Liver (tissue), 9 donors: Measurements from ENCODE around the gene KCNQ1. TPM values are rescaled to one million over a fixed set of nuclear protein-coding genes. Genes with fewer than 3 reads are reported as not detected.

Experiments
- DNase-seq: peaks from one replicate; pipeline ENCODE4 v3.0.0-alpha.2; 2017; ENCODE audit warnings: low spot score
- H3K27ac ChIP-seq, 2 donors: one replicate each; pipeline ENCODE4 v1.7.0; 2013; ENCODE audit warnings: inconsistent platforms in 2 of 2, low read length in 2 of 2, control low read depth in 1 of 2, low read depth in 1 of 2, mild to moderate bottlenecking in 1 of 2
- H3K27me3 ChIP-seq, 4 donors: one replicate each; pipeline versions ENCODE4 v1.6.1 to v1.7.0; 2013; ENCODE audit warnings: low read length in 3 of 4, inconsistent platforms in 1 of 4, mild to moderate bottlenecking in 1 of 4, moderate library complexity in 1 of 4; ENCODE audit not compliant: control insufficient read depth in 4 of 4, insufficient read depth in 4 of 4
- H3K36me3 ChIP-seq, 4 donors: one replicate each; pipeline versions ENCODE4 v1.6.1 to v1.7.0; 2013; ENCODE audit warnings: low read length in 3 of 4, mild to moderate bottlenecking in 3 of 4, low read depth in 1 of 4, moderate library complexity in 1 of 4; ENCODE audit not compliant: control insufficient read depth in 4 of 4, insufficient read depth in 3 of 4
- H3K4me1 ChIP-seq, 4 donors: one replicate each; pipeline versions ENCODE4 v1.6.1 to v1.7.0; 2013; ENCODE audit warnings: low read length in 3 of 4, mild to moderate bottlenecking in 3 of 4, moderate library complexity in 1 of 4; ENCODE audit not compliant: control insufficient read depth in 4 of 4, insufficient read depth in 4 of 4
- H3K4me3 ChIP-seq, 3 donors: one replicate each; pipeline versions ENCODE4 v1.6.1 to v1.7.0; 2013; ENCODE audit warnings: low read length in 3 of 3, control low read depth in 1 of 3, low read depth in 1 of 3, mild to moderate bottlenecking in 1 of 3
- H3K9ac ChIP-seq, 2 donors: one replicate each; pipeline ENCODE4 v1.7.0; 2013; ENCODE audit warnings: low read length in 2 of 2, mild to moderate bottlenecking in 2 of 2, moderate library complexity in 2 of 2, control low read depth in 1 of 2, low read depth in 1 of 2
- H3K9me3 ChIP-seq, 4 donors: one replicate each; pipeline versions ENCODE4 v1.6.1 to v1.7.0; 2013; ENCODE audit warnings: low read length in 3 of 4; ENCODE audit not compliant: control insufficient read depth in 4 of 4
- ATF3 ChIP-seq: IDR thresholded peaks from 2 replicates; pipeline ENCODE4 v1.6.1; 2016; ENCODE audit warnings: antibody characterized with exemption
- CTCF ChIP-seq: fragments of 150-350 bp; IDR thresholded peaks from 2 replicates; pipeline ENCODE4 v1.5.1; 2017; ENCODE audit warnings: improper control_type of control experiment, low read depth, low read length; ENCODE audit not compliant: missing input control
- EGR1 ChIP-seq, 2 donors: IDR thresholded peaks; 2 replicates each; pipeline ENCODE4 v1.6.1; 2016 to 2018; ENCODE audit warnings: antibody characterized with exemption in 2 of 2, low read depth in 2 of 2
- FOXA1 ChIP-seq: IDR thresholded peaks from 2 replicates; pipeline ENCODE4 v1.6.1; 2016; ENCODE audit warnings: antibody characterized with exemption
- GABPA ChIP-seq, 2 donors: IDR thresholded peaks in 1 of 2; conservative IDR thresholded peaks in 1 of 2; 2 replicates each; pipeline ENCODE4 v1.6.1; 2016; ENCODE audit warnings: antibody characterized with exemption in 2 of 2, mild to moderate bottlenecking in 1 of 2, moderate library complexity in 1 of 2
- HNF4A ChIP-seq, 2 donors: conservative IDR thresholded peaks; 2 replicates each; pipeline ENCODE4 v1.6.1; 2016; ENCODE audit warnings: antibody characterized with exemption in 2 of 2, mild to moderate bottlenecking in 2 of 2
- JUND ChIP-seq, 2 donors: IDR thresholded peaks; 2 replicates each; pipeline ENCODE4 v1.6.1; 2016; ENCODE audit warnings: antibody characterized with exemption in 2 of 2
- MAX ChIP-seq: IDR thresholded peaks from 2 replicates; pipeline ENCODE4 v1.6.1; 2016; ENCODE audit warnings: antibody characterized with exemption
- NR2F2 ChIP-seq: IDR thresholded peaks from 2 replicates; pipeline ENCODE4 v1.6.1; 2016; ENCODE audit warnings: antibody characterized with exemption
- REST ChIP-seq: IDR thresholded peaks from 2 replicates; pipeline ENCODE4 v1.6.1; 2016; ENCODE audit warnings: antibody characterized with exemption, mild to moderate bottlenecking
- RXRA ChIP-seq, 2 donors: IDR thresholded peaks; 2 replicates each; pipeline ENCODE4 v1.6.1; 2017 to 2018; ENCODE audit warnings: antibody characterized with exemption in 2 of 2, mild to moderate bottlenecking in 1 of 2
- SP1 ChIP-seq: IDR thresholded peaks from 2 replicates; pipeline ENCODE4 v1.6.1; 2018; ENCODE audit warnings: antibody characterized with exemption, mild to moderate bottlenecking
- TAF1 ChIP-seq: conservative IDR thresholded peaks from 2 replicates; pipeline ENCODE4 v1.6.1; 2016; ENCODE audit warnings: antibody characterized with exemption, mild to moderate bottlenecking
- YY1 ChIP-seq: IDR thresholded peaks from 2 replicates; pipeline ENCODE4 v1.6.1; 2016; ENCODE audit warnings: antibody characterized with exemption, mild to moderate bottlenecking
- ZBTB33 ChIP-seq: IDR thresholded peaks from 2 replicates; pipeline ENCODE4 v1.6.1; 2016; ENCODE audit warnings: antibody characterized with exemption
- WGBS: extraction: QIAGEN DNeasy Blood & Tissue Kit; methylation state at CpG from one replicate; pipeline ENCODE4 v1.1.7; 2013; 5-methylcytosine and 5-hydroxymethylcytosine counted together
- polyA plus RNA-seq, 2 donors: library from polyadenylated mRNA; stranded (reverse) in 1 of 2; unstranded in 1 of 2; fragments of 200-250 nt in 1 of 2; fragments of >200 nt in 1 of 2; fragmentation: Nextera tagmentation in 1 of 2; extraction: Ambion mirVana in 1 of 2; gene quantifications; one replicate each; pipeline versions ENCODE4 v1.2.1 to v1.2.3, GENCODE V29; 2013 to 2015
- total RNA-seq, 2 donors: library from RNA; depleted of rRNA; stranded (reverse); fragments of >200 nt; gene quantifications; one replicate each; pipeline ENCODE4 v1.2.3, GENCODE V29; 2014
- donor health status: healthy.
- donor health status: healthy.
- donor health status: healthy.
- donor health status: healthy.
- donor health status: healthy.

KCNQ1 gene
- total and polyA plus RNA-seq, 4 donors: 0.31 to 2.2 (median 1.5) TPM

GRCh38 chr11:2805388-2806056, 360.7 kb downstream of the KCNQ1 start (continued):
- TF ChIP-seq MAX: no peak
- no peak for TF ChIP-seq EGR1 (IDR thresholded peaks at IDR 0.05; ENCODE audit: low read depth in 2 of 2)
- no peak for TF ChIP-seq SP1
- no peak for TF ChIP-seq ZBTB33
- TF ChIP-seq RXRA (IDR thresholded peaks at IDR 0.05): no peak
- no peak for TF ChIP-seq GABPA (IDR thresholded peaks at IDR 0.05 in 1 of 2, conservative IDR thresholded peaks at IDR 0.05 in 1 of 2)
- TF ChIP-seq YY1: no peak
- TF ChIP-seq JUND (IDR thresholded peaks at IDR 0.05): no peak

- Histone ChIP-seq H3K27ac (no peak overlapping the region), H3K27me3 (no peaks in the 10 kb centered on the region), H3K4me3 (no peak overlapping the region), H3K9ac (no peak overlapping the region), H3K9me3 (peaks cover 0 to 6% (median 5%) of the 10 kb centered on the region in 4 donors), H3K36me3 (no peaks in the 10 kb centered on the region), H3K4me1 (no peaks in the 10 kb centered on the region)
- no peak for TF ChIP-seq EGR1 (IDR thresholded peaks at IDR 0.05; ENCODE audit: low read depth in 2 of 2)
- no peak for TF ChIP-seq REST
- TF ChIP-seq NR2F2: no peak
- 60% methylated on average over 24 of the region's 24 CpGs for WGBS
- DNase-seq: no peak
Measured at GRCh38 chr11:2806351-2807024, 361.7 kb downstream of the KCNQ1 start.

GRCh38 chr11:2807025-2807681, 362.3 kb downstream of the KCNQ1 start:
- no peak overlapping the region for H3K9ac ChIP-seq
- no peak for DNase-seq
- WGBS: 63% methylated on average over 39 of the region's 39 CpGs
- H3K27ac ChIP-seq: no peak overlapping the region
- H3K27me3 ChIP-seq: no peaks in the 10 kb centered on the region
- H3K9me3 ChIP-seq: peaks cover 0 to 6% (median 5%) of the 10 kb centered on the region in 4 donors
- H3K4me3 ChIP-seq: no peak overlapping the region
- no peaks in the 10 kb centered on the region for H3K36me3 ChIP-seq
- no peaks in the 10 kb centered on the region for H3K4me1 ChIP-seq
- no peak for TF ChIP-seq CTCF
- no peak for TF ChIP-seq JUND (IDR thresholded peaks at IDR 0.05)
- TF ChIP-seq NR2F2: no peak
- no peak for TF ChIP-seq TAF1
- no peak for TF ChIP-seq MAX
- TF ChIP-seq YY1: no peak
- TF ChIP-seq HNF4A (conservative IDR thresholded peaks at IDR 0.05): no peak
- no peak for TF ChIP-seq FOXA1
- no peak for TF ChIP-seq ATF3
- TF ChIP-seq RXRA (IDR thresholded peaks at IDR 0.05): no peak
- TF ChIP-seq REST: no peak
- TF ChIP-seq GABPA (IDR thresholded peaks at IDR 0.05 in 1 of 2, conservative IDR thresholded peaks at IDR 0.05 in 1 of 2): no peak
